ENCODE data around the gene DHX36. TPM values are rescaled to one million over a fixed set of nuclear protein-coding genes. Genes with fewer than 3 reads are reported as not detected.

Gene DHX36
- total RNA-seq, 1 donor from 2014 or later = 93.4 TPM

DNA sequence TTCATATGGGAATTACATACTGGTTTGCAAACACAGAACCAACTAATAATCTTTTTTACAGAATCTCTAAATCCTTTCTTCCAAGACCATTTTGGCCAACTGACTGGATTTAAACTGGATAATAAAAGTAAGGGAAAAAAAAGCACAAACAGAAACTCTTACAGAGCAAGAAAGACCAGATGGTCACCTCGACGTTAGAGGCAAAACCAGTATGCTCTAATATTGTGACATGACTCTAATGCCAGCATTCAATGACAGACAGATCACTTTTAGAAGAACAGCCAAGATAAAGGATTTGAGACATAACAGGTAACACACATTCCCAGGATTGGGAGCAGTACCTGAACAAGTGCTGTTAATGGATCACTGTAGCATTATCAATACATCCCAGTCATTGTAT, 50.9 kb downstream of the DHX36 start:
- TF ChIP-seq, protein P1, sequence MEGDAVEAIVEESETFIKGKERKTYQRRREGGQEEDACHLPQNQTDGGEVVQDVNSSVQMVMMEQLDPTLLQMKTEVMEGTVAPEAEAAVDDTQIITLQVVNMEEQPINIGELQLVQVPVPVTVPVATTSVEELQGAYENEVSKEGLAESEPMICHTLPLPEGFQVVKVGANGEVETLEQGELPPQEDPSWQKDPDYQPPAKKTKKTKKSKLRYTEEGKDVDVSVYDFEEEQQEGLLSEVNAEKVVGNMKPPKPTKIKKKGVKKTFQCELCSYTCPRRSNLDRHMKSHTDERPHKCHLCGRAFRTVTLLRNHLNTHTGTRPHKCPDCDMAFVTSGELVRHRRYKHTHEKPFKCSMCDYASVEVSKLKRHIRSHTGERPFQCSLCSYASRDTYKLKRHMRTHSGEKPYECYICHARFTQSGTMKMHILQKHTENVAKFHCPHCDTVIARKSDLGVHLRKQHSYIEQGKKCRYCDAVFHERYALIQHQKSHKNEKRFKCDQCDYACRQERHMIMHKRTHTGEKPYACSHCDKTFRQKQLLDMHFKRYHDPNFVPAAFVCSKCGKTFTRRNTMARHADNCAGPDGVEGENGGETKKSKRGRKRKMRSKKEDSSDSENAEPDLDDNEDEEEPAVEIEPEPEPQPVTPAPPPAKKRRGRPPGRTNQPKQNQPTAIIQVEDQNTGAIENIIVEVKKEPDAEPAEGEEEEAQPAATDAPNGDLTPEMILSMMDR (conservative IDR thresholded peaks at IDR 0.05) = no peak
- Mint-ChIP-seq H3K9me3 (peaks cover 3% of the 10 kb centered on the region), H3K27ac (ENCODE audit: unreplicated experiment) (no peak overlapping the region), H3K36me3 (ENCODE audit: low read depth) (peaks cover 39% of the 10 kb centered on the region), H3K4me3 (no peak overlapping the region), H3K4me1 (no peaks in the 10 kb centered on the region), H3K27me3 (ENCODE audit: low read depth) (no peaks in the 10 kb centered on the region)
- DNase-seq (ENCODE audit: low read depth, low spot score) = no peak

- Mint-ChIP-seq H3K27ac (ENCODE audit: unreplicated experiment) (no peak overlapping the region), H3K4me1 (peaks cover 24% of the 10 kb centered on the region), H3K4me3 (no peak overlapping the region), H3K27me3 (ENCODE audit: low read depth) (no peaks in the 10 kb centered on the region), H3K36me3 (ENCODE audit: low read depth) (peaks cover 29% of the 10 kb centered on the region), H3K9me3 (peaks cover 3% of the 10 kb centered on the region)
- TF ChIP-seq, protein P1 (conservative IDR thresholded peaks at IDR 0.05) = no peak
- DNase-seq (ENCODE audit: low read depth, low spot score) = no peak
These were observed 69.8 kb downstream of the DHX36 start for GRCh38 chr3:154254527-154254926.

DNA sequence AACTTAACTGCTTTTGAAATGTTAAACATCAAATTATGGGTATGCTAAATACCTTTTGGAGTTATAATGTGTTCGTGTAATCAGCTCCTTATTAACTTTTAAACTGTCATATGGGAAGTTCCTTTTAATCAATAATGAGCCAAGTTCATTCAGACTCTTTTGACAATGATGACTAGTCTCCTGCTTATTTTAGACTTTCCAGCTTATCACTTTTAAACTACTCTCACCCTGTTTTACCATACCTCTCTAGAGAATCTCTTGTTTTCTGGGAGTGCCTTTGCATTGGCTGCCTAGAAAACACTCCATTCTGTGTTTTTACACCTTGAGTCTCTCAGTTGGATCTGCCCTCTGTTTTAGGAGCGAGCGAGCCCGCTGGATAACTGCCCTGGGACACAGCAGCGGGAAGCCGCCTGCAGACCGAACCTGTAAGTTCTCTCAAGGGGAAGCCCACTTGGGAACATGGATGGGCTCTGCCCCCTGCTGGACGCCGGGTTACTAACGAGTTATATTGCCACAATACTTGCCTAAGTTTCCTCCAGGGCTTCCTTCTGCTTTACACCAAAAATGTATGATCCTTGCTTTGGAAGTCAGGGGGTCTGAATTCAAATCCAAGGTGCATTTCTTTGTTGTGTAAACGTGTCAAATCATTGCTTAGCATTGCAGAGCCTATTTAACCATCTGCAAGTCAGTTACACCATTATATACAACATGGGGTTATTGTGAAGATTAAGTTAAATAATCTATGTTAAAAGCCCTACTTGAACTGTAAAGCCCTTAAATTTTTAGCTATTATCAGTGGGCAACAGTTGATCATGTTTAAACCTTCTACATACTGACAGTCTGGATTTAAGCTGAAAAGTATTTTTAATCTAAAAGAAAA, 71.3 kb downstream of the DHX36 start:
- no peaks in the 10 kb centered on the region for H3K27me3 Mint-ChIP-seq (ENCODE audit: low read depth)
- no peak overlapping the region for H3K27ac Mint-ChIP-seq (ENCODE audit: unreplicated experiment)
- TF ChIP-seq, protein P1 (conservative IDR thresholded peaks at IDR 0.05) = peak; percentile 98
- peaks cover 39% of the 10 kb centered on the region for H3K4me1 Mint-ChIP-seq
- H3K9me3 Mint-ChIP-seq = no peaks in the 10 kb centered on the region
- peak; percentile 93 for DNase-seq (ENCODE audit: low read depth, low spot score)
- peak overlapping the region; percentile 43 for H3K4me3 Mint-ChIP-seq
- H3K36me3 Mint-ChIP-seq (ENCODE audit: low read depth) = peaks cover 16% of the 10 kb centered on the region

DNA sequence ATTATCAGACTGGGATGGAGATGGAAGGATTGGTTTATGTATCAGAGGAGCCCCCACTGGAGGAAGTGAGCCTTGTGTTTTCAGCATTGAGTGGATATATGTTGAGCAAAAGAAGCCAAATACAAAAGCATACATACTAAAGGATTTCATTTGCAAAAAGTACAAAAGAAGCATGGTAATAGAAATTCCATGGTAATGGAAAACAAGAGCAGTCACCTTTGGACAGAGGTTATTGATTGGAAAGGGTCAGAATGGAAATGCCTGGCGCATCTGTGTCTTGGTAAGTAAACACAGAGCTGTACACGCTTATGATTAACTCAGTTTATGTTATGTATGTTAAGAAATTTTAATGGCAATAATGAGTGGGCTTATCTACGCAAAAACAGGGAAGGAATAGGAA, 72.7 kb downstream of the DHX36 start:
- Mint-ChIP-seq H3K4me1 (peaks cover 53% of the 10 kb centered on the region), H3K36me3 (ENCODE audit: low read depth) (peaks cover 16% of the 10 kb centered on the region), H3K27ac (ENCODE audit: unreplicated experiment) (no peak overlapping the region), H3K4me3 (no peak overlapping the region), H3K27me3 (ENCODE audit: low read depth) (no peaks in the 10 kb centered on the region), H3K9me3 (no peaks in the 10 kb centered on the region)
- TF ChIP-seq, protein P1 (conservative IDR thresholded peaks at IDR 0.05) = no peak
- DNase-seq (ENCODE audit: low read depth, low spot score) = no peak

GRCh38 chr3:154250291-154250690, 74.0 kb downstream of the DHX36 start:
- no peaks in the 10 kb centered on the region for H3K9me3 Mint-ChIP-seq
- DNase-seq (ENCODE audit: low read depth, low spot score) = no peak
- H3K27me3 Mint-ChIP-seq (ENCODE audit: low read depth) = no peaks in the 10 kb centered on the region
- H3K4me3 Mint-ChIP-seq = peak overlapping the region; percentile 36
- peaks cover 56% of the 10 kb centered on the region for H3K4me1 Mint-ChIP-seq
- peaks cover 26% of the 10 kb centered on the region for H3K36me3 Mint-ChIP-seq (ENCODE audit: low read depth)
- H3K27ac Mint-ChIP-seq (ENCODE audit: unreplicated experiment) = no peak overlapping the region
- TF ChIP-seq, protein P1 (conservative IDR thresholded peaks at IDR 0.05) = no peak
